ENCODE results near the gene PPL. TPM values are rescaled to one million over a fixed set of nuclear protein-coding genes. Genes with fewer than 3 reads are reported as not detected.

The PPL gene
- polyA plus RNA-seq, 3 donors: 0.02 TPM; not detected in 2

DNA sequence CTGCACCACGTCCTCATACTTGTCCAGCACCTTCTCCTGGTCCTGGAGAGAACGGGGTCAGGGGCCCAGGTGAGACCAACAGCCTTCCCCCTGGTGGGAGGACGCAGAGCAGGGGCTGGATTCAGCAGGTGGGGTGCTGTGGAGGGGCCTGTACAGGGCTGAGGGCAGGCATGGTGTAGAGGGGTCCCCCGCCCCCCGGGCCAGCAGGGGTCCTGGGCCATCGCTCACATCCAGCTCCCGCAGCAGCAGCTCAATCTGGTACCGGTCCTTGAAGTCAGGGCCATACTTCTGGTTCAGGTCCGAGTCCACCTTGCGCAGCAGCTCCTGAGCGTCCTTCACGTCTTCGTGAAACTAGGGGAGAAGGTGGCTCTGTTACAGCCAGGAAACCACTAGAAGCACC lies 41.6 kb downstream of the PPL start:
- peaks cover 0 to 4% (median 0%) of the 10 kb centered on the region in 3 donors for H3K27me3 Mint-ChIP-seq (ENCODE audit: low read depth in 3 of 3)

GRCh38 chr16:4894276-4895150 lies 42.4 kb downstream of the PPL start:
- Histone ChIP-seq H3K79me2 (ENCODE audit: insufficient read depth, low read length) (no peaks in the 10 kb centered on the region), H2AFZ (ENCODE audit: insufficient read depth, low read depth, low read length, poor library complexity, severe bottlenecking) (no peak overlapping the region), H3K27ac (ENCODE audit: low read depth in 1 of 2, low read length in 2 of 2) (no peak overlapping the region), H3K9me3 (replicated peaks in 1 of 2; ENCODE audit: control insufficient read depth in 1 of 2, insufficient read depth in 1 of 2, low read length in 2 of 2) (no peaks in the 10 kb centered on the region), H4K20me1 (ENCODE audit: insufficient read depth, low read length) (no peaks in the 10 kb centered on the region), H3K27me3 (ENCODE audit: control insufficient read depth in 2 of 2, insufficient read depth in 2 of 2, low read length in 2 of 2) (no peaks in the 10 kb centered on the region), H3K4me3 (replicated peaks in 1 of 3; ENCODE audit: low read depth in 2 of 3, low read length in 3 of 3) (no peak overlapping the region), H3K4me2 (replicated peaks; ENCODE audit: extremely low read depth, low read length, poor library complexity, severe bottlenecking) (no peak overlapping the region), H3K36me3 (replicated peaks in 1 of 2; ENCODE audit: control insufficient read depth in 1 of 2, insufficient read depth in 2 of 2, low read length in 2 of 2) (no peaks in the 10 kb centered on the region), H3K4me1 (ENCODE audit: control insufficient read depth in 1 of 2, insufficient read depth in 2 of 2, low read length in 2 of 2) (peaks cover 0 to 2% of the 10 kb centered on the region in 2 donors), H3K9ac (ENCODE audit: insufficient read depth, low read length, poor library complexity, severe bottlenecking) (no peak overlapping the region)
- Mint-ChIP-seq H3K4me3 (no peak overlapping the region), H3K27me3 (ENCODE audit: low read depth in 3 of 3) (peaks cover 0 to 3% (median 0%) of the 10 kb centered on the region in 3 donors), H3K36me3 (peaks cover 0 to under 1% of the 10 kb centered on the region in 2 donors), H3K4me1 (peaks cover 8% of the 10 kb centered on the region), H3K27ac (peak overlapping the region in 1 of 7 donors; percentile 12), H3K9me3 (peaks cover 0 to 6% (median 3%) of the 10 kb centered on the region in 7 donors)
- intact Hi-C loops (cut with micrococcal nuclease): no loop called here
- TF ChIP-seq CTCF (IDR thresholded peaks at IDR 0.05): no peak
- 93% methylated on average over 9 of the region's 22 CpGs for WGBS (ENCODE audit: insufficient coverage)
- no peak for DNase-seq

More for the DNA sequence above, 41.6 kb downstream of the PPL start:
- Mint-ChIP-seq H3K36me3 (no peaks in the 10 kb centered on the region), H3K4me1 (peaks cover 8% of the 10 kb centered on the region), H3K27ac (no peak overlapping the region), H3K4me3 (no peak overlapping the region), H3K9me3 (peaks cover 0 to 6% (median 3%) of the 10 kb centered on the region in 7 donors)
- Histone ChIP-seq H2AFZ (ENCODE audit: insufficient read depth, low read depth, low read length, poor library complexity, severe bottlenecking) (no peak overlapping the region), H4K20me1 (ENCODE audit: insufficient read depth, low read length) (no peaks in the 10 kb centered on the region), H3K79me2 (ENCODE audit: insufficient read depth, low read length) (no peaks in the 10 kb centered on the region), H3K9ac (ENCODE audit: insufficient read depth, low read length, poor library complexity, severe bottlenecking) (no peak overlapping the region), H3K4me2 (replicated peaks; ENCODE audit: extremely low read depth, low read length, poor library complexity, severe bottlenecking) (no peak overlapping the region), H3K27ac (ENCODE audit: low read depth in 1 of 2, low read length in 2 of 2) (no peak overlapping the region), H3K9me3 (replicated peaks in 1 of 2; ENCODE audit: control insufficient read depth in 1 of 2, insufficient read depth in 1 of 2, low read length in 2 of 2) (no peaks in the 10 kb centered on the region), H3K36me3 (replicated peaks in 1 of 2; ENCODE audit: control insufficient read depth in 1 of 2, insufficient read depth in 2 of 2, low read length in 2 of 2) (no peaks in the 10 kb centered on the region), H3K27me3 (ENCODE audit: control insufficient read depth in 2 of 2, insufficient read depth in 2 of 2, low read length in 2 of 2) (no peaks in the 10 kb centered on the region), H3K4me1 (ENCODE audit: control insufficient read depth in 1 of 2, insufficient read depth in 2 of 2, low read length in 2 of 2) (peaks cover 0 to 2% of the 10 kb centered on the region in 2 donors), H3K4me3 (replicated peaks in 1 of 3; ENCODE audit: low read depth in 2 of 3, low read length in 3 of 3) (no peak overlapping the region)
- TF ChIP-seq CTCF (IDR thresholded peaks at IDR 0.05): no peak
- WGBS (ENCODE audit: insufficient coverage): 97% methylated on average over 13 of the region's 13 CpGs
- DNase-seq: no peak
- intact Hi-C loops (cut with micrococcal nuclease): no loop called here
